ENCODE data around the gene WNT4.

Gene WNT4

GRCh38 chr1:22111115-22111514, 31.8 kb downstream of the WNT4 start:
- no peak for DNase-seq (ENCODE audit: low read depth in 2 of 2)

- no peak for DNase-seq (ENCODE audit: low read depth in 2 of 2)
Measured at GRCh38 chr1:22110016-22110415, 32.9 kb downstream of the WNT4 start.

GRCh38 chr1:22108339-22109105, 34.4 kb downstream of the WNT4 start:
- peak; percentile 8 to 23 for DNase-seq (ENCODE audit: low read depth in 2 of 2)

- DNase-seq (ENCODE audit: low read depth in 2 of 2), result no peak
Measured at GRCh38 chr1:22107126-22107525, 35.8 kb downstream of the WNT4 start.

GRCh38 chr1:22105611-22106207, 37.2 kb downstream of the WNT4 start:
- peak; percentile 25 to 30 for DNase-seq (ENCODE audit: low read depth in 2 of 2)

GRCh38 chr1:22104865-22105437, 37.9 kb downstream of the WNT4 start:
- DNase-seq (ENCODE audit: low read depth in 2 of 2), result no peak

- no peak for DNase-seq (ENCODE audit: low read depth in 2 of 2)
Measured at GRCh38 chr1:22104094-22104493, 38.8 kb downstream of the WNT4 start.

GRCh38 chr1:22102746-22103145, 40.2 kb downstream of the WNT4 start:
- DNase-seq (ENCODE audit: low read depth in 2 of 2), result no peak

- DNase-seq (ENCODE audit: low read depth in 2 of 2), result no peak
Measured at GRCh38 chr1:22101995-22102394, 40.9 kb downstream of the WNT4 start.

GRCh38 chr1:22101199-22101598, 41.7 kb downstream of the WNT4 start:
- DNase-seq (ENCODE audit: low read depth in 2 of 2), result no peak

GRCh38 chr1:22100168-22100567, 42.7 kb downstream of the WNT4 start:
- DNase-seq (ENCODE audit: low read depth in 2 of 2), result no peak

GRCh38 chr1:22098752-22099151, 44.1 kb downstream of the WNT4 start:
- no peak for DNase-seq (ENCODE audit: low read depth in 2 of 2)

- DNase-seq (ENCODE audit: low read depth in 2 of 2), result no peak
Measured at GRCh38 chr1:22096463-22096862, 46.4 kb downstream of the WNT4 start.

GRCh38 chr1:22096036-22096435, 46.9 kb downstream of the WNT4 start:
- no peak for DNase-seq (ENCODE audit: low read depth in 2 of 2)

- DNase-seq (ENCODE audit: low read depth in 2 of 2), result no peak
Measured at GRCh38 chr1:22093513-22093912, 49.4 kb downstream of the WNT4 start.

- DNase-seq (ENCODE audit: low read depth in 2 of 2), result peak; percentile 20 to 26
Measured at GRCh38 chr1:22092026-22092768, 50.7 kb downstream of the WNT4 start.

- DNase-seq (ENCODE audit: low read depth in 2 of 2), result no peak
Measured at GRCh38 chr1:22090867-22091266, 52.0 kb downstream of the WNT4 start.

- no peak for DNase-seq (ENCODE audit: low read depth in 2 of 2)
Measured at GRCh38 chr1:22089787-22090186, 53.1 kb downstream of the WNT4 start.

- no peak for DNase-seq (ENCODE audit: low read depth in 2 of 2)
Measured at GRCh38 chr1:22089134-22089571, 53.7 kb downstream of the WNT4 start.

GRCh38 chr1:22088331-22088730, 54.6 kb downstream of the WNT4 start:
- no peak for DNase-seq (ENCODE audit: low read depth in 2 of 2)

GRCh38 chr1:22080191-22080590, 62.7 kb downstream of the WNT4 start:
- DNase-seq (ENCODE audit: low read depth in 2 of 2), result no peak

- no peak for DNase-seq (ENCODE audit: low read depth in 2 of 2)
Measured at GRCh38 chr1:22078133-22078532, 64.8 kb downstream of the WNT4 start.

Data from fibroblast of skin of left quadriceps (primary cell).